ENCODE measurements around the gene HENMT1. TPM values are rescaled to one million over a fixed set of nuclear protein-coding genes. Genes with fewer than 3 reads are reported as not detected.

Gene HENMT1
- total RNA-seq, 1 experiment from 2014 or later: 58.1 TPM

Other genes starting within 250 kb of the HENMT1 start
- not detected in 2 replicates for gene NBPF6, start 210.8 kb downstream of the HENMT1 start, total RNA-seq (2014; rRNA removed; shearing (Covaris generic); ENCODE audit: low replicate concordance)
- 3.4 and 5.0 TPM in 2 replicates for gene EEIG2, start 101.0 kb downstream of the HENMT1 start, total RNA-seq (2014; rRNA removed; shearing (Covaris generic); ENCODE audit: low replicate concordance)
- gene PRPF38B, start 31.2 kb upstream of the HENMT1 start, total RNA-seq (2014; rRNA removed; shearing (Covaris generic); ENCODE audit: low replicate concordance): 21.5 and 30.9 TPM in 2 replicates
- 2.9 TPM in 1 of 2 replicates, not detected in the other for gene FNDC7, start 51.8 kb upstream of the HENMT1 start, total RNA-seq (2014; rRNA removed; shearing (Covaris generic); ENCODE audit: low replicate concordance)
- gene STXBP3, start 85.6 kb upstream of the HENMT1 start, total RNA-seq (2014; rRNA removed; shearing (Covaris generic); ENCODE audit: low replicate concordance): 31.6 and 68.9 TPM in 2 replicates
- gene AKNAD1, start 196.0 kb upstream of the HENMT1 start, total RNA-seq (2014; rRNA removed; shearing (Covaris generic); ENCODE audit: low replicate concordance): not detected in 2 replicates
- 13.7 and 18.3 TPM in 2 replicates for gene GPSM2, start 215.9 kb upstream of the HENMT1 start, total RNA-seq (2014; rRNA removed; shearing (Covaris generic); ENCODE audit: low replicate concordance)